ENCODE measurements around the gene TPCN2. TPM values are rescaled to one million over a fixed set of nuclear protein-coding genes. Genes with fewer than 3 reads are reported as not detected.

Gene TPCN2
- total and polyA plus RNA-seq, 2 of the 4 experiments (the other 2 are of a cell fraction), result 3.4 to 8.0 TPM

- no peak overlapping the region for H3K4ac ChIP-seq (ENCODE audit: low read depth, low read length)
- no peaks in the 10 kb centered on the region for H3K79me1 ChIP-seq (ENCODE audit: low read depth in 1 of 2, low read length in 2 of 2)
- ATAC-seq (ENCODE audit: low read depth), result no peak
- no peaks in the 10 kb centered on the region for H4K20me1 ChIP-seq (ENCODE audit: insufficient read depth, low read length)
- no peak overlapping the region for H2AK5ac ChIP-seq (ENCODE audit: low read depth, low read length)
- TF ChIP-seq FOS (IDR thresholded peaks at IDR 0.05; ENCODE audit: low read depth, low read length), result no peak
- TF ChIP-seq MXI1 (IDR thresholded peaks at IDR 0.05; ENCODE audit: borderline replicate concordance, low read depth, low read length), result no peak
- TF ChIP-seq CHD1 (IDR thresholded peaks at IDR 0.05; ENCODE audit: low read depth, low read length), result no peak
- no peak for TF ChIP-seq MAZ (IDR thresholded peaks at IDR 0.05; ENCODE audit: borderline replicate concordance, low read depth, low read length)
- TF ChIP-seq POLR2A (IDR thresholded peaks at IDR 0.05; ENCODE audit: low read depth, low read length), result no peak
- TF ChIP-seq CTCF (conservative IDR thresholded peaks at IDR 0.05; ENCODE audit: low read depth, low read length), result no peak
- TF ChIP-seq ELK1 (IDR thresholded peaks at IDR 0.05; ENCODE audit: borderline replicate concordance, low read depth, low read length), result no peak
- no peak for TF ChIP-seq RAD21 (IDR thresholded peaks at IDR 0.05; ENCODE audit: low read length)
- TF ChIP-seq USF2 (IDR thresholded peaks at IDR 0.05; ENCODE audit: low read depth, low read length), result no peak
- no peak for TF ChIP-seq NFE2L2 (IDR thresholded peaks at IDR 0.05; ENCODE audit: low read depth, low read length)
- no peak for TF ChIP-seq RCOR1 (IDR thresholded peaks at IDR 0.05; ENCODE audit: insufficient replicate concordance, low read length)
- TF ChIP-seq SMC3 (IDR thresholded peaks at IDR 0.05; ENCODE audit: low read depth, low read length), result no peak
- TF ChIP-seq MAFK (IDR thresholded peaks at IDR 0.05; ENCODE audit: low read depth, low read length), result no peak
- no peak for TF ChIP-seq CEBPB (IDR thresholded peaks at IDR 0.05; ENCODE audit: low read depth, low read length)
- no peak for TF ChIP-seq RFX5 (IDR thresholded peaks at IDR 0.05; ENCODE audit: low read depth, low read length)
- TF ChIP-seq BHLHE40 (IDR thresholded peaks at IDR 0.05; ENCODE audit: low read depth, low read length), result no peak
- H3K27ac ChIP-seq (ENCODE audit: insufficient read depth, low read length), result no peak overlapping the region
- H3K9me3 ChIP-seq (ENCODE audit: control insufficient read depth, insufficient read depth, low read length), result no peaks in the 10 kb centered on the region; the same call in 1 of the 2 replicates
- H3K14ac ChIP-seq (replicated peaks; ENCODE audit: low read depth, low read length), result no peak overlapping the region
- no peak overlapping the region for H2BK120ac ChIP-seq (ENCODE audit: low read depth, low read length)
- dilution Hi-C loops (cut with HindIII; ENCODE audit: low sequenced_read_pairs, unreplicated experiment) (no loop called here), intact Hi-C loops (cut with micrococcal nuclease) (no loop called here), in situ Hi-C loops (cut with MboI; ENCODE audit: low sequenced_read_pairs) (no loop called here)
- peaks cover 17% of the 10 kb centered on the region for H3K4me1 ChIP-seq (ENCODE audit: control insufficient read depth, insufficient read depth, low read length)
- WGBS, 2 experiments (ENCODE audit: extremely low coverage in 2 of 2, insufficient read length in 1 of 2), result 96% methylated on average over 5 of the region's 12 CpGs; no CpG with 5 or more reads in 1 of the 2 experiments
- H2BK5ac ChIP-seq (ENCODE audit: low read depth, low read length, poor library complexity, severe bottlenecking), result no peak overlapping the region
- POLR2A ChIA-PET (ENCODE audit: unreplicated experiment), result no interaction called here
- CTCF ChIA-PET, result no interaction called here
- H4K5ac ChIP-seq (ENCODE audit: low read depth, low read length), result no peak overlapping the region
- no TSS peak for BruUV-seq (replicated peaks)
- no peak overlapping the region for H4K91ac ChIP-seq (ENCODE audit: insufficient read depth, low read depth, low read length)
- no peak for DNase-seq
- no peak overlapping the region for H2BK20ac ChIP-seq (ENCODE audit: low read depth, low read length)
- no peaks in the 10 kb centered on the region for H3K36me3 ChIP-seq (ENCODE audit: control insufficient read depth, insufficient read depth, low read length)
- no peak overlapping the region for H3K56ac ChIP-seq (ENCODE audit: extremely low read depth, insufficient read depth, low read length)
- no peak overlapping the region for H3K4me2 ChIP-seq (ENCODE audit: low read depth, low read length)
- H2BK15ac ChIP-seq (ENCODE audit: low read depth, low read length), result no peak overlapping the region
- no peak overlapping the region for H3K23ac ChIP-seq (ENCODE audit: low read depth, low read length)
- H2AFZ ChIP-seq (replicated peaks; ENCODE audit: low read length, poor library complexity), result peak overlapping the region; percentile 3
- H3K27me3 ChIP-seq (ENCODE audit: control insufficient read depth, insufficient read depth, low read length), result no peaks in the 10 kb centered on the region
- H4K8ac ChIP-seq (ENCODE audit: low read depth in 2 of 2, low read length in 2 of 2), result no peak overlapping the region
- H3K9me1 ChIP-seq (ENCODE audit: insufficient read depth, low read length), result peaks cover 11% of the 10 kb centered on the region; the same call in 1 of the 2 replicates
- H3K9ac ChIP-seq (ENCODE audit: low read depth, low read length), result no peak overlapping the region
- no peak overlapping the region for H3K18ac ChIP-seq (ENCODE audit: low read depth, low read length)
- no peak overlapping the region for H3K4me3 ChIP-seq (ENCODE audit: insufficient read depth, low read depth, low read length)
- no peak overlapping the region for H2AK9ac ChIP-seq (replicated peaks; ENCODE audit: low read depth, low read length, poor library complexity)
Observed at GRCh38 chr11:69126286-69126685, 77.6 kb downstream of the TPCN2 start.

Data from IMR-90 (cell line).